Prostate gland (tissue), 1 donor: ENCODE data around the gene BAG5.

Experiments used
- POLR2A ChIP-seq: fragments of 450-650 bp; IDR thresholded peaks from one replicate; pipeline ENCODE4 v1.6.1; 2016; ENCODE audit warnings: antibody characterized with exemption, mild to moderate bottlenecking
- POLR2AphosphoS5 ChIP-seq: sonication (generic); formaldehyde crosslinking; IDR thresholded peaks from one replicate; pipeline ENCODE4 v1.6.1; 2017; ENCODE audit warnings: antibody characterized with exemption

DNA sequence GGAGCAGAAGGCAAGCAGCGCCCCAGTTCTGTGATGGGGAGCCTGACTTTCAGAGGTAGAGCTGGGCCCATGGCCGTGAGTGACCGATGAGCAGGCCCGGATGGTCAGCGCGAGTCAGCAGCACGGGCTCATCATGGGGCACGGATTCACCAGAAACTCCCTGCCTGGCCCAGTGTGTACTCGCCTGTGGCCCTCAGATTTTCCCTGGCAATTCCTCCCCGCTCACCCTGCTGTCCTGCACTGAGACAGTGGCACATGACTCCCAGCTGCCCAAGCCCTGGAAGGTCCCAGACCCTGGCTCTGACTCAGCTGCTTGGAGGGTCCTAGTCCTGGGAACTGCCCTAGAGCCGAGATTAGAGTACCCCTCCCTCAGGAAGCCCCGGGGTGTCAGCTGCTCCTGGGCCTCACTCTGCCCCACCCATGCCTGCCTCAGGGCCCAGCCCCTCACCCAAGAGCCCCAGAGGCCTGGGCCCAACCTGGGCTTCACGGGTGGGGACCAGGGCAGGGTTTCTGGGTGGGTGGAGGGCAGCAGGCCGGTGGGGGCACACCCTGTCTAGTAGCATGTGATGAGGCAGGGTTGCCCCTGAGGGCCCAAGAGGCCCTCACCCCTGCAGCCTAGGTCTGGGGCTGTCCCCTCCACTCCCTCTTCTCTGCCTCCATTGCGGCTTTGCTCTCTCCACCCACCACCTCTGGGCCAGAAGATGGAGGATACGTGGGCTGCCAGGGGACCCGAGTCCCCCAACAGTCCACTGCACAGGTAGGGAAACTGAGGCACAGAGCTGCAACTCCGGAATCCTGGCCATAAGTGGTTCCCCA, 25.1 kb downstream of the BAG5 start:
- no peak for TF ChIP-seq POLR2AphosphoS5
- TF ChIP-seq POLR2A, result no peak
